ENCODE results near the gene CACNA2D4. TPM values are rescaled to one million over a fixed set of nuclear protein-coding genes. Genes with fewer than 3 reads are reported as not detected.
A peak's percentile ranks its signal among the peaks of the same experiment; 100 is the strongest.

The CACNA2D4 gene
- polyA plus RNA-seq, 3 donors, result 2.0 to 5.8 (median 2.1) TPM

- H3K27ac ChIP-seq (ENCODE audit: low read depth, low read length), result no peak overlapping the region
- 92 to 95% (median 93%) methylated on average over 16 of the region's 16 CpGs for WGBS, 3 donors
Measured at GRCh38 chr12:1805441-1806081, 112.9 kb downstream of the CACNA2D4 start.

DNA sequence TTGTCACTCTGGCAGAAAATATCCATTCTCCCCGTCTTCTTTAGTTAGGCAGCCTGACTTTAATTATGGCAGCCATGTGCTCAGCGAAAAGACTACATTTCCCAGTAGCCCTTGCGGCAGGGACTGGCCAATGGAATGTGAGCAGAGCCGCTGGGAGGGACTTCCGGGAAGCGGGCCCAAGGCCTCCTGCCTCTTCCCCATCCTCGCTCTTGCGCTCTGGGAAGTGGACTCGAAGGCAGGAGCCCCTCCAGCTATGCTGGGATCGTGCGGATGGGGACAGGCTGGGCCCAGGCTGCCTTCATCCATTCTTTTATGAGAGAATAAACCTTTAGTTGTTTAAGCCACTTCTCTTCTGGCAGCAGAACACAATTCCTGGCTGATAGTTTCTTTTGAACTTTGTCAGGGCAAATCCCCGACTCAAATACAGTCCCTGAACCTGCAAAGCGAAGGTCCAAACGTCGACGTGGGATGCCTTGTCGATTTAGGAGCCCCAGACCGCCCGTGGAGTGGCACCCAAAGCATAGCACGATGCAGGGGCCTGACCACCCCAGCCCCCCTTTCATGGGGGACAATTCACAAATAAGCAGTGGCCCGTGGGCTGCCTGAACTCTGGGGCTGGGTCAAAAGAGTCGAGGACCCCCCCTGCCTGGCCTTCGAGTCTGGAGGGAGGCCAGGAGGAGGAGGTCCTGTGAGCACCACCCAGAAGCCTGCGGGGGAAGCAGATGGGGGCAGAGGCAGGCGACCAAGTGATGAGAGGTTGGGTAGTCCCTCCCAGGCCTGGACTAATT lies 113.7 kb downstream of the CACNA2D4 start:
- no peak overlapping the region for H3K27ac ChIP-seq (ENCODE audit: low read depth, low read length)
- WGBS, 3 donors, result 58 to 60% (median 60%) methylated on average over 24 to 25 of the region's 25 CpGs

- H3K27ac ChIP-seq (ENCODE audit: low read depth, low read length), result no peak overlapping the region
- 80 to 87% (median 85%) methylated on average over 7 of the region's 7 CpGs for whole genome bisulfite sequencing, 3 donors
Measured at GRCh38 chr12:1803736-1804135, 114.7 kb downstream of the CACNA2D4 start.

DNA sequence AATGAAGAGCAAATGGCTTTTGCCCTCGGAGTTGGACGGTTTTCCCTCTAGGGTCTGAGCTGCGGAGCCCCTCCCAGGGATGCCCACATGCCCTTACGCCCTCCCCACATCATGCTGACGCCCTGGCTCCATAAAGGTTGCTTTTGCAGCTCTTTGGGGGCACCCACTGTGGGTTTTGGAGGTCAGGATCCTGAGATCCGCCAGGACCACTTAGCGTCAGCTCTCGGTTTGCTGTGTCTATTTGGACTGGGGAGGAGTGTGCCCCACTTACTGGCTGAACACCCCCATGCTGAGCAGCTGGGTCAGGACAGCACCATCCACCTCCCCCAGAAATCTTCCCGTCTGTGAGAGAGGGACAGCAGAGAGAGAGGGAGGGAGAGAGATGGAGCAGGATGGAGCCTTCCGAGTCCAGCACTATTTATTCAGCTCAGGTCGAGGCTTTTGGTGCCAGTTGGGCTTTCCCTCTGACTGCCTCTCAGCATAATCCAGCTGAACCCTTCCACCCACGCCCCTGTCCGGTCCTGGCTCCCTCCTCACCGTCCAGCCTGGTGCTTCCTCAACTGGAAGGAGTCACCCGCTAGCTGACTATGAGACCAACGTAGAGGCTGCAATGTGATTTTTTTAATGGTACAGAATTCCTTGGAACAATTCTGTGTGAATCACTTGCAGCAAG lies 117.0 kb downstream of the CACNA2D4 start:
- WGBS, 3 donors, result 61 to 68% (median 65%) methylated on average over 16 of the region's 16 CpGs
- H3K27ac ChIP-seq (ENCODE audit: low read depth, low read length), result no peak overlapping the region

- no peak overlapping the region for H3K27ac ChIP-seq (ENCODE audit: low read depth, low read length)
- WGBS, 3 donors, result 64 to 77% (median 65%) methylated on average over 13 to 14 of the region's 14 CpGs
Measured at GRCh38 chr12:1800401-1801302, 117.8 kb downstream of the CACNA2D4 start.

DNA sequence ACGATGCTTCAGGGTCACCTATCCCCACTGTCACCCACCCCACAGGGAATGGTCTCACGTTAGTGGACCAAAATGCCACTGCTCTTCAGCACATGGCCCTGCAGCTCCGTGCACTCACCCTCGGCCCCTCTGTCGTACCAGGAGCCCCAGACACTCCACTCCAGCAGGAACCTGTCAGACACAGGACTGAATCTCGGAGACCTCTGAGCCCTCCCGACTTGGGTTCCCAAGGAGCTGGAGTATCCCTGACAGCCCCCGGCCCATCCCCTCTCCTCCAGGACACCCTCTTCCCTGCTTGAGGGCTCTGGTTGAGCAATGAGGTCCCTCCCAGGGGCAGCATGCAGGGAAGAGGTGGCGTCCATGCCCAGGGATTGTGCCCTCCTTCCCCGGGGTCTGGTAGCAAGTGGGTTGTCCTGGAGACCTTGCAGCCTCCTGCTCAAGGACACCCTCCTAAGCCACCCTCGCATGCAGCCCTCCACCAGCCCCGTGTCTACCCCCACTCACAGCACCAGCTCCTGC lies 118.5 kb downstream of the CACNA2D4 start:
- WGBS, 3 donors, result 67 to 82% (median 72%) methylated on average over 12 of the region's 12 CpGs
- H3K27ac ChIP-seq (ENCODE audit: low read depth, low read length), result no peak overlapping the region

DNA sequence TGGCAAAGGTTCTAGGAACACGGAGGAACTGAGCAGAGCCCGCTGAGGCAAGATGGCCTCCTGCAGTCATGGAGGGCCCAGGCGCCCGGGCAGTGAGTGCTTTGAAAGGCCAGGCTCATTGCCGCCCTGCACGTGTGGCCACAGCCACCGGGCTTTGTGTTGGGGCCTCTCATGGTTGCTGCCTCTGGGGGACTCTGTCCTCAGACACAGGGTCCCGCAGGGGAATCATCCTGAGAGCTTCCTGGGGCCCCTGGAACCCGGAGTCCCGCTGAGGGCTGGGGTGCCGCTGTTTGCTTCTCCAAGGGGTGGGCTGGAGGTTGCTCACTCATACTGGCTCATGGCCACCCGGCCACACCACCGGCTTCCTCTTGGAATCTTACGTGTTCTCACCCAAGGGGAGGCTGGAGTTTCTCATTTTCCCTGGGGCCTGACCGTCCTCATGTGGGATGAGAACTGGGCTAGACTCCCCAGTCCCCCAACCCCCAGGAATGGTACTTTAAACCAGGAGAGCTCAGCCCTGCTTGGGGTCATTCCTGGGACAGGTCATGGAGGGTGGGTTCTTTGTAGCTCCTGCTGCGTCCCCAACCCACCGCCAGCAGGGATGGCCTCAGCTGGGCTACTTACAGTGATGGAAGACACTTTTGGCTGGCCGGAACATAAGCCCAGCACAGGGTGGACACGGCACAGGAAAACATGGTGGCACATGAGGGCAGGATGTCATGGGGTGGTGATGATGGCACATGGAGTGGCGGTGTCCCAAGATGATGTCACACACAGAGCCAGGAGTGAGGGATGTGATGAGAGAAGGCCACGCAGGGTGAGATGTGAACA lies 119.2 kb downstream of the CACNA2D4 start:
- 85 to 89% (median 87%) methylated on average over 19 to 21 of the region's 21 CpGs for WGBS, 3 donors
- no peak overlapping the region for H3K27ac ChIP-seq (ENCODE audit: low read depth, low read length)

GRCh38 chr12:1798641-1799020 lies 119.8 kb downstream of the CACNA2D4 start:
- H3K27ac ChIP-seq (ENCODE audit: low read depth, low read length), result no peak overlapping the region
- 76 to 98% (median 91%) methylated on average over 6 of the region's 6 CpGs for WGBS, 3 donors

GRCh38 chr12:1797991-1798640 lies 120.3 kb downstream of the CACNA2D4 start:
- WGBS, 3 donors, result 89 to 91% (median 90%) methylated on average over 21 to 22 of the region's 22 CpGs
- no peak overlapping the region for H3K27ac ChIP-seq (ENCODE audit: low read depth, low read length)

DNA sequence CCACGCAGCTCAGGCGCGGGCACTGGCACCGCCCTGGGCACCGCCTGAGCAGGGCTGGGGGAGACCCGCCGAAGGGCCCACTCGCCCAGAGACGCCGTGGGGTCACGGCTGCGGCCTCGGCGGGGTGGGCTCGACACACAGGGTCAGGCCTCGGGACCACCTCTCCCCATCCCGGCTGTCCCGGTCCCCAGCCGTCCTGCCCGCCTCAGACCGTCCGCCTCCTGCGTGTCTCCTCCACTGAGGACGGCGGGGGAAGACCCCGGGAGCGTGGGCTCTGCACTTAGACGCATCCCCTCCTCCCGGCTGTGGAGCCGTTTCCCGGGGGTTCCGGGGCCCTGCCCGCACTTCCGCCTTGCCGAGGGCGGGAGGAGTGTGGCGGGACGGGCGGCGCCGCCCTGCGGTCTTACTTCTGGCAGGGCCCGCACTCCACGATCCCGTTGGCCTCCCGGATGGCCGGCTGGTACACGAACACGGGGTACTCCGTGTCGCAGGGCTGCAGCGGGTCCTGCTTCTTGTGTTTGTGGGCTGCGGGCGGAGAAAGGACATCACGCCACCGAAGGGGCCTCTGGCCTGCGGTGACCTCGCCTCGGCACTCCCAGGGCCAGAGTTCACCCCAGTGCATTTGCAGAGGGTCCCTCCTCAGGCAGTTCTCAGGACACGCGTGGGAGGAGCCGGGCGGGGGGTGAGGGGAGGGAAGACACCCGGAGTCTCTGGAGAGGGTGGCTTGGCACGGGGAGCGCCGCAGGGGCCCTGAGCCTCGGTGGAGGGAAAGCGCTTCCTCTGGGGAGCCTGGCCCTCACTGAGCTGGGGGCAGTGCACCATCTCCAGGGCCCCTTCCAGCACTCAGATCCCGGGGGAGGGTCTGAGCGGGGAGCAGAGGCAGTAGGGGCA lies 121.2 kb downstream of the CACNA2D4 start:
- whole genome bisulfite sequencing, 3 donors, result 11 to 25% (median 14%) methylated on average over 63 to 71 of the region's 71 CpGs
- H3K27ac ChIP-seq (ENCODE audit: low read depth, low read length), result peak overlapping the region; percentile 78

DNA sequence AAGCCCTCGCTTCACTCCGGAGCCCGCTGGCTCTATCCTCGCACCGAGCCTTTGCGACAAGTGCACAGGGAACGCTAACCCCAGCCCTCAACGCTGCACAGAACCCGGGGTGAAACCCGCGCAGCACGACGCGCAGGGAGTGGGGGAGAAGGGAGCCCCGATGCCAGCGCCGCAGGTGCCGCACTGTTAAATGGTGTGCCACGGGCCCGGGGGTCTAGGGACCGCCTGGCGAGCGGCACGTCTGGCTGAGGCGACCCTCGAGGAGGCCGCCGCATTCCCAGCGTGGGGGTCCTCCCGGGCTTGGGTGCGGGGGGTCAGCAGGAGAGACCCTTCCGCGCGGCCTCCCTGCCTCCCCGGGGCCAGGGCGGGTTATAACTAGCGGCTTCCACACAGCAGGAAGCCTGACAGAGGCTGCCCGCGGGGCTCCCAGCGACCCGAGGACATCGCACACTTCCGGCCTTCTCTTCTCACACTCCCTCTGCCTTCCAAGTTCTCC lies 121.9 kb downstream of the CACNA2D4 start:
- WGBS, 3 donors, result 2 to 4% (median 2%) methylated on average over 42 to 43 of the region's 43 CpGs
- peak overlapping the region; percentile 78 for H3K27ac ChIP-seq (ENCODE audit: low read depth, low read length)

- H3K27ac ChIP-seq (ENCODE audit: low read depth, low read length), result peak overlapping the region; percentile 46
- 3 to 7% (median 3%) methylated on average over 36 to 45 of the region's 45 CpGs for WGBS, 3 donors
Measured at GRCh38 chr12:1795785-1796514, 122.5 kb downstream of the CACNA2D4 start.

GRCh38 chr12:1795221-1795784 lies 123.1 kb downstream of the CACNA2D4 start:
- no peak overlapping the region for H3K27ac ChIP-seq (ENCODE audit: low read depth, low read length)
- WGBS, 3 donors, result 58 to 73% (median 61%) methylated on average over 19 of the region's 19 CpGs

DNA sequence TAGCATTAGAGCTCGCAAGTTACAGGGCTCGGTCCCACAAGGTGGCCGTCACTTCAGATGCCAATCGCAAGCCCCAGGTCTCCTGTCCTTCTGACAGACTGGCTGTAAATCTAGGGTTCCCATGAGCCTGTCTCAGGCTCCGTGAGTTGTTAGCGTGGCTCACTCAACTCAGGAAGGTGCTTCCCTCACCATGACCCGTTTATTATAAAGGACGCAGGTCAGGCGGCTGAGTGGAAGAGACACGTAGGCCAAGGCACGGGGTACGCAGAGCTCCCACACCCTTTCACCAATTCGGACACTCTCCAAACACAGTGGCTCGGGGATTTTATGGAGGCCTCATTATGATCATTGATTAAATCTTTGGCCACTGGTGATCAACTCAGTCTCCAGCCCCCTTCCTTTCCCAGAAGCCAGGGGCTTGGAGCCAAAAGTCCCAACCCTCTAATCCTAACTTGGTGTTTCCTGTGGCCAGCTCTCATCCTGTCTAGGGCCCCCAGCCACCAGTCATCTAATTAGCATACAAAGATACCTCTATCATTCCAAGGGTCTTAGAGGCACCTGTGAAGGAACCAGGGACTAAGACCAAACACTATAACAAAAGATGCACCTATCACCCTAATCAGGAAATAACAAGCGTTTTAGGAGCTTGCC lies 123.9 kb downstream of the CACNA2D4 start:
- H3K27ac ChIP-seq (ENCODE audit: low read depth, low read length), result no peak overlapping the region

More for the DNA sequence above, 123.9 kb downstream of the CACNA2D4 start:
- 73 to 86% (median 80%) methylated on average over 15 of the region's 15 CpGs for WGBS, 3 donors

Measured in adipose tissue (tissue), 3 donors.